ENCODE results near the gene CYTH4. TPM values are rescaled to one million over a fixed set of nuclear protein-coding genes. Genes with fewer than 3 reads are reported as not detected.
A peak's percentile ranks its signal among the peaks of the same experiment; 100 is the strongest.

CYTH4 gene
- total and polyA plus RNA-seq, 2 donors, result 24.7 to 54.6 TPM

DNA sequence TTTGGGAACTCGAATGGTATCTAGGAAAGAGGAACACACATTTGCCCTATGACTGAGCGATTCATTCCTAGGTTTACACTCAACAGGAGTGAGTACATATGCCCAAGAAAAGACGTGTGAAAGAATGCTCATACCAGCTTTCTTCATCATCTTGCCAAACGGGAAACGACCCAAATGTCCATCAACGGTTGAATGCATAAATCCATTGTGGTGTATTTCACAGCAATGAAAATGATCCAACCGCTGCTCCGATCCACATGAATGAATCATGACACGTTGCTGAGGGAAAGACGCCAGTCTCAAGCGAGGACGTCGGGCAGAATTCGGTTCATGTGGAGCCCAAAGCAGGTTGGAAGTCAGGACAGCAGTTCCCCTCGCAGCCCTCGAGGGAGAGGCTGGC is 71.5 kb downstream of the CYTH4 start:
- Histone ChIP-seq H3K4me1 (ENCODE audit: control insufficient read depth in 2 of 2, insufficient read depth in 2 of 2, low read length in 2 of 2) (peaks cover 0 to 16% of the 10 kb centered on the region in 2 donors), H3K36me3 (ENCODE audit: control insufficient read depth in 2 of 2, insufficient read depth in 2 of 2, low read length in 1 of 2) (no peaks in the 10 kb centered on the region), H3K9me3 (ENCODE audit: control insufficient read depth in 2 of 2, insufficient read depth in 1 of 2, low read length in 1 of 2) (no peaks in the 10 kb centered on the region), H3K4me3 (ENCODE audit: low read length in 2 of 2) (no peak overlapping the region), H3K27me3 (ENCODE audit: control insufficient read depth in 2 of 2, insufficient read depth in 1 of 2, low read length in 1 of 2) (no peaks in the 10 kb centered on the region), H3K27ac (ENCODE audit: low read depth in 1 of 2, low read length in 1 of 2) (no peak overlapping the region)
- no peak for DNase-seq (ENCODE audit: low read depth in 6 of 9, low spot score in 9 of 9)
- 90% methylated on average over 16 of the region's 16 CpGs for WGBS

DNA sequence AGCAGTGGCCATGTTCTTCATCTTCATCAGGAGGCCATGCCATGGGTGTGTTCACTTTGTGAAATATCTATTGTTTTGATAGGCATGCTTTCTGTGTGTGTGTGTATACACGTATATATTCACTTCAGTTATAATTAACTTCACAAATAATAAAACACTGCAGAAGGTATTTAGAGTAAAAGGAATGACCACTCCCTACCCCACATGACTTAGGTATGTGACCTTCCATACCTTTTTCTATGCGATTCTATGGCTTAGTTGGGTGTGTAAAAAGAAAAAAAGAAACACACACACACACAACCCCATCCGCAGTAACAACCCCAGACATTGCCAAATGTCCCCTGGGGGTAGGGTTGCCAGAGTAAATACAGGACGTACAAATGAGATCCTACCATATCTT is 72.0 kb downstream of the CYTH4 start:
- Histone ChIP-seq H3K36me3 (ENCODE audit: control insufficient read depth in 2 of 2, insufficient read depth in 2 of 2, low read length in 1 of 2) (no peaks in the 10 kb centered on the region), H3K4me3 (ENCODE audit: low read length in 2 of 2) (no peak overlapping the region), H3K27ac (ENCODE audit: low read depth in 1 of 2, low read length in 1 of 2) (no peak overlapping the region), H3K4me1 (ENCODE audit: control insufficient read depth in 2 of 2, insufficient read depth in 2 of 2, low read length in 2 of 2) (peaks cover 0 to 12% of the 10 kb centered on the region in 2 donors), H3K27me3 (ENCODE audit: control insufficient read depth in 2 of 2, insufficient read depth in 1 of 2, low read length in 1 of 2) (no peaks in the 10 kb centered on the region), H3K9me3 (ENCODE audit: control insufficient read depth in 2 of 2, insufficient read depth in 1 of 2, low read length in 1 of 2) (no peaks in the 10 kb centered on the region)
- no peak for DNase-seq (ENCODE audit: low read depth in 6 of 9, low spot score in 9 of 9)
- WGBS, result 95% methylated on average over 4 of the region's 4 CpGs

DNA sequence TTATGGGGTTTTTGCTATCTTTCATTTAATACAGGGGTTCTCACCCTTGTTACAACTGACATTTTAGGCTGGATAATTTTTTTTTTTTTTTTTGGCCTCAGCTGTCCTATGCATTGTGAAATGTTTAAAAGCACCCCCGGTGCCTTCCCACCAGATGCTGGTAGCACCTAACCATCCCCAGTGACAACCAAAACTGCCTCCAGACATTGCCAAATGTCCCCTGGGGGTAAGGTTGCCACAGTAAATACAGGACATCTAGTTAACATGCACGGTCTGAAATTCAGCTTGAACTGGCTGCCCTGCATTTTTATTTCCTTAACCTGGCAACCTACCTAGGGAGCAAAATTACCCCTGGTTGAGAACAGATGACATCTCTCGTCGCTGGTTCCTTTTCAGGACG is 72.4 kb downstream of the CYTH4 start:
- WGBS, result 97% methylated on average over 5 of the region's 5 CpGs
- H3K36me3 ChIP-seq (ENCODE audit: control insufficient read depth in 2 of 2, insufficient read depth in 2 of 2, low read length in 1 of 2), result no peaks in the 10 kb centered on the region

DNA sequence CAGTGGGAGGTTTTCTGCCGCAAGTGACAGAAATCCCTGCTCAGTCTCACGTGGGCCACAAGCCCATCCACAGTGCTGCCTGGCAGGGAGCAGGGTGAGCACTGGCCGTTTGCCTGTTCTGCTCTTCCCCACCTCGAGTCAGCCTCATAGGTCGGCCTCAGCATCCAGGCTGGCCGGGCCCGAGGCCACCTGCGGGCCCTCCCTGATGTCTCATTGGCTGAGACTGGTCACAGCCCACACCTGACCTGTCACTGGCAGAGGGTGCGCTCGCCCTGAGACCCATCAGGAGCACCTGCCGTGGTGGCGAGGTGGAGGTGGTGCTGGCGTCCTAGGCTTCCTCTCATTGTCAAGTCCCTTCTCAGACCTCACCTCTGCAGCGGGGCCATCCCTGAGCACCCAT is 72.9 kb downstream of the CYTH4 start:
- WGBS, result 96% methylated on average over 14 of the region's 14 CpGs
- DNase-seq (ENCODE audit: low read depth in 6 of 9, low spot score in 9 of 9), result no peak
- Histone ChIP-seq H3K4me1 (ENCODE audit: control insufficient read depth in 2 of 2, insufficient read depth in 2 of 2, low read length in 2 of 2) (peaks cover 0 to 4% of the 10 kb centered on the region in 2 donors), H3K9me3 (ENCODE audit: control insufficient read depth in 2 of 2, insufficient read depth in 1 of 2, low read length in 1 of 2) (no peaks in the 10 kb centered on the region), H3K36me3 (ENCODE audit: control insufficient read depth in 2 of 2, insufficient read depth in 2 of 2, low read length in 1 of 2) (no peaks in the 10 kb centered on the region), H3K27me3 (ENCODE audit: control insufficient read depth in 2 of 2, insufficient read depth in 1 of 2, low read length in 1 of 2) (no peaks in the 10 kb centered on the region), H3K4me3 (ENCODE audit: low read length in 2 of 2) (no peak overlapping the region), H3K27ac (ENCODE audit: low read depth in 1 of 2, low read length in 1 of 2) (no peak overlapping the region)

More for the DNA sequence above, 72.4 kb downstream of the CYTH4 start:
- no peak overlapping the region for H3K27ac ChIP-seq (ENCODE audit: low read depth in 1 of 2, low read length in 1 of 2)
- DNase-seq (ENCODE audit: low read depth in 6 of 9, low spot score in 9 of 9), result no peak
- H3K4me3 ChIP-seq (ENCODE audit: low read length in 2 of 2), result no peak overlapping the region
- no peaks in the 10 kb centered on the region for H3K9me3 ChIP-seq (ENCODE audit: control insufficient read depth in 2 of 2, insufficient read depth in 1 of 2, low read length in 1 of 2)
- H3K4me1 ChIP-seq (ENCODE audit: control insufficient read depth in 2 of 2, insufficient read depth in 2 of 2, low read length in 2 of 2), result peaks cover 0 to 8% of the 10 kb centered on the region in 2 donors
- H3K27me3 ChIP-seq (ENCODE audit: control insufficient read depth in 2 of 2, insufficient read depth in 1 of 2, low read length in 1 of 2), result no peaks in the 10 kb centered on the region

DNA sequence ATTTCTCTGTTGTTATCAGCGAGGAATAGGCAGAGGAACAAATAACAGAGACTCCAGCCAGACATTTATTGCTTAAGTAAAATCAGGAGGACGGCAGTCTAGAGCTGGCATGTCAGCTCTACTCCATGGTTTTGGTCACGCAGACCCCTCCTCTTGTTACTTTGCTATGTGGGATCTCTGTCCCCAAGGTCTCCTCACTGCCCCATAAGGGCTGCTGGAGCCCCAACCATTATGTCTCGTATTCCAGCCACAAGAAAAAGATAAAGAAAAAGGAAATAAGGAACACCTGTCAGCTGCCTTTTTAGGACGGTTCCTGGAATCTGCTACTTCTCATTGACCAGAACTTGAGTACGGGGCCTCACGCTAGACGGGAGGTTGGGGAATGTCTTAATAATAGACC is 74.6 kb downstream of the CYTH4 start:
- no peak for DNase-seq (ENCODE audit: low read depth in 6 of 9, low spot score in 9 of 9)
- WGBS, result 84% methylated on average over 8 of the region's 8 CpGs

DNA sequence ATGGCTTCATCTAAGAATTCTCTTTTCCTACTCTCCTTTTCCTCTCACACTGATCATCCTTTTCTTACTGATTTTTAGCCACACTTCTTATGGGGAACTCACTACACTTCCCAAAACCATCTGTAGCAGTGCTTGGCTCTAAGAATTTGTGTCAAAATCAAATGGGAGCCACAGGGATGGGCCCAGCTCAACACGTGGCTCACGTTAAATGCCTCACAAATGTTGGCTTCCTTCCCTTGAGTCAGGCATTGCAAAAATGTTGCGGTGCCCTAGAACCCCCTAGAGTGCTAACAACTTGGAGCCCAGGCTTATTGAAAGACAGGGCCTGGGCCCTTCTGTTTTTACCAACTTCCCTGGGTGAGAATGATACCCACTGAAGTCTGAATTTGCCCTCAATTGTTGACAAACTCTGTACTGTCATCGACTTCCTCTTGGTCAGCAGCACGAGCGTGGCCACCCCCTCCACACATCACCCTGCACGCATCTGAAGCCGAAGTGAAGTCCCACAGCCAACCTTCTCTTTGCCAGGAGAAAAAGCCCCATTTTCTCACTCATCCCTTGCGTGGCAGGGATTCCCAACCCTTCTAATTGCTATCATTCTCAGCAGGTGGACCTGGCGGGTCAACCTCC is 75.3 kb downstream of the CYTH4 start:
- no peak overlapping the region for H3K27ac ChIP-seq (ENCODE audit: low read depth in 1 of 2, low read length in 1 of 2)
- DNase-seq (ENCODE audit: low read depth in 6 of 9, low spot score in 9 of 9), result no peak
- WGBS, result 97% methylated on average over 10 of the region's 10 CpGs
- no peak overlapping the region for H3K4me3 ChIP-seq (ENCODE audit: low read length in 2 of 2)
- no peaks in the 10 kb centered on the region for H3K36me3 ChIP-seq (ENCODE audit: control insufficient read depth in 2 of 2, insufficient read depth in 2 of 2, low read length in 1 of 2)
- H3K9me3 ChIP-seq (ENCODE audit: control insufficient read depth in 2 of 2, insufficient read depth in 1 of 2, low read length in 1 of 2), result no peaks in the 10 kb centered on the region
- peaks cover 18 to 24% of the 10 kb centered on the region in 2 donors for H3K4me1 ChIP-seq (ENCODE audit: control insufficient read depth in 2 of 2, insufficient read depth in 2 of 2, low read length in 2 of 2)
- no peaks in the 10 kb centered on the region for H3K27me3 ChIP-seq (ENCODE audit: control insufficient read depth in 2 of 2, insufficient read depth in 1 of 2, low read length in 1 of 2)

More for the DNA sequence above, 74.6 kb downstream of the CYTH4 start:
- H3K4me1 ChIP-seq (ENCODE audit: control insufficient read depth in 2 of 2, insufficient read depth in 2 of 2, low read length in 2 of 2), result peaks cover 11 to 18% of the 10 kb centered on the region in 2 donors
- no peaks in the 10 kb centered on the region for H3K9me3 ChIP-seq (ENCODE audit: control insufficient read depth in 2 of 2, insufficient read depth in 1 of 2, low read length in 1 of 2)
- H3K4me3 ChIP-seq (ENCODE audit: low read length in 2 of 2), result no peak overlapping the region
- no peak overlapping the region for H3K27ac ChIP-seq (ENCODE audit: low read depth in 1 of 2, low read length in 1 of 2)
- H3K36me3 ChIP-seq (ENCODE audit: control insufficient read depth in 2 of 2, insufficient read depth in 2 of 2, low read length in 1 of 2), result no peaks in the 10 kb centered on the region
- no peaks in the 10 kb centered on the region for H3K27me3 ChIP-seq (ENCODE audit: control insufficient read depth in 2 of 2, insufficient read depth in 1 of 2, low read length in 1 of 2)

DNA sequence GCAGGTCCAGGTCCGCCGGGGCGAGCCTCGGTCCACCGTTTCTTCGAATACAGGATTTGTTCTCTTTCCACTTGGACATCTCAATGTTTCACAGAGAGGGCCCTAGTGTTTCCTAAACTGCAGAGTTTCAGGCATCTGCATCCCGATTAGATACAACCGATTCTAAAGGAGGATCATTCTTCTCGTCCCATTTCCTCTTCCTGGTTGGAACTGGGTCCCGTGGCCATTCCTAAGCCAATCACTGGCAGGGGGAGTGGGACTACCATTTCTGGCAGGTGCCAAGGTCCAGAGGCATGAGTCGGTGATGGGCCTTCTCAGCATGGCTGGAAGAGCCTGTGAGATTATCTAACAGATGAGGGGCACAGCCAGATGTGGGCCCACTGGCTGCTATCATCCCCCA is 76.1 kb downstream of the CYTH4 start:
- Histone ChIP-seq H3K9me3 (ENCODE audit: control insufficient read depth in 2 of 2, insufficient read depth in 1 of 2, low read length in 1 of 2) (no peaks in the 10 kb centered on the region), H3K27ac (ENCODE audit: low read depth in 1 of 2, low read length in 1 of 2) (no peak overlapping the region), H3K4me3 (ENCODE audit: low read length in 2 of 2) (no peak overlapping the region), H3K36me3 (ENCODE audit: control insufficient read depth in 2 of 2, insufficient read depth in 2 of 2, low read length in 1 of 2) (no peaks in the 10 kb centered on the region), H3K4me1 (ENCODE audit: control insufficient read depth in 2 of 2, insufficient read depth in 2 of 2, low read length in 2 of 2) (peaks cover 26 to 33% of the 10 kb centered on the region in 2 donors), H3K27me3 (ENCODE audit: control insufficient read depth in 2 of 2, insufficient read depth in 1 of 2, low read length in 1 of 2) (no peaks in the 10 kb centered on the region)
- 98% methylated on average over 11 of the region's 11 CpGs for WGBS
- DNase-seq (ENCODE audit: low read depth in 6 of 9, low spot score in 9 of 9), result no peak

DNA sequence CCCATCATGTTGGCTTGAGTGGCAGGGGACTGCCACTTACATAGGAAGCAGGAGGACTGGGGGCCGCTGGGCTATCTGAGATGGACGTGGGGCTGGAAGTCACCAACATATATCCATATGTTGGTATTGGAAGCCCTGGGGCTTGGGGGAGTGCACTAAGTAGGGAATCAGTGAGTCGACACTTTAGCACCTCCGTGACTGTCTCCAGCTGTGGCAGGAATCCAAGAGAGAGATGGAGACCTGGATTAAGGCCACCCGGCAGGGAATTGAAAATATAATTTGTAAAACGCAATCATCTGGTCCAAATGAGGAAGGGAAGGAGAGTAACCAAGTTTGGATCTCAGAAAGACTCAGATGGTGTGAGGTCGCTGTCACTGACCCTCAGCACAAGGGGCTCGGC is 76.6 kb downstream of the CYTH4 start:
- H3K4me3 ChIP-seq (ENCODE audit: low read length in 2 of 2), result no peak overlapping the region
- no peaks in the 10 kb centered on the region for H3K27me3 ChIP-seq (ENCODE audit: control insufficient read depth in 2 of 2, insufficient read depth in 1 of 2, low read length in 1 of 2)
- H3K36me3 ChIP-seq (ENCODE audit: control insufficient read depth in 2 of 2, insufficient read depth in 2 of 2, low read length in 1 of 2), result no peaks in the 10 kb centered on the region
- no peaks in the 10 kb centered on the region for H3K9me3 ChIP-seq (ENCODE audit: control insufficient read depth in 2 of 2, insufficient read depth in 1 of 2, low read length in 1 of 2)
- 93% methylated on average over 8 of the region's 8 CpGs for WGBS
- no peak overlapping the region for H3K27ac ChIP-seq (ENCODE audit: low read depth in 1 of 2, low read length in 1 of 2)
- no peak for DNase-seq (ENCODE audit: low read depth in 6 of 9, low spot score in 9 of 9)
- peaks cover 26 to 38% of the 10 kb centered on the region in 2 donors for H3K4me1 ChIP-seq (ENCODE audit: control insufficient read depth in 2 of 2, insufficient read depth in 2 of 2, low read length in 2 of 2)

DNA sequence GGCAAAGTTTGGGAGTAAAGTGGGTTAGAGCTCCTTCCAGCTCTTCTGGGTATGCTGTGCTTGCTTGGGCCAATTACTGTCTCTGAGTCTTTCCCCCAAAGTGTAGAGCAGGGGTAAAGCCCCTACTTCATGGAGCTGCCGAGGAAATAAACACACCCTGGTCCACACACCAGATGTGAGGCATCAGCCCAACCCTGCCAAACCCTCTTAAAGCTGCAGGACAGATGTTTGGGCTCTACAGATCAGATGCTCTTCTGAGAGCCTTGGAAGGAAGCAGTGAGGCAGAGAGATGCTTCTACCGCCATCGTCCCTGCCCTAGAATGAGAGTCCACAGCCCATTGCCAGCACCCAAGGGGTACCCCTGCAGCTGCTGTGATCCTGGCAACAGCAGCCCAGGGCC is 80.3 kb downstream of the CYTH4 start:
- no peaks in the 10 kb centered on the region for H3K27me3 ChIP-seq (ENCODE audit: control insufficient read depth in 2 of 2, insufficient read depth in 1 of 2, low read length in 1 of 2)
- peaks cover 0 to 3% of the 10 kb centered on the region in 2 donors for H3K9me3 ChIP-seq (ENCODE audit: control insufficient read depth in 2 of 2, insufficient read depth in 1 of 2, low read length in 1 of 2)
- H3K4me1 ChIP-seq (ENCODE audit: control insufficient read depth in 2 of 2, insufficient read depth in 2 of 2, low read length in 2 of 2), result peaks cover 31 to 69% of the 10 kb centered on the region in 2 donors
- H3K4me3 ChIP-seq (ENCODE audit: low read length in 2 of 2), result no peak overlapping the region
- WGBS, result 43% methylated on average over 3 of the region's 3 CpGs
- H3K36me3 ChIP-seq (ENCODE audit: control insufficient read depth in 2 of 2, insufficient read depth in 2 of 2, low read length in 1 of 2), result no peaks in the 10 kb centered on the region
- DNase-seq (ENCODE audit: low read depth in 6 of 9, low spot score in 9 of 9), result peak in 1 of 9 donors; percentile 44
- no peak overlapping the region for H3K27ac ChIP-seq (ENCODE audit: low read depth in 1 of 2, low read length in 1 of 2)
